HepG2 (cell line): Measurements from ENCODE around the gene TUBB4B. TPM values are rescaled to one million over a fixed set of nuclear protein-coding genes. Genes with fewer than 3 reads are reported as not detected.

ENCODE experiments used
- CHD2 ChIP-seq: IDR thresholded peaks from 2 replicates; pipeline ENCODE4 v1.6.1; 2011; ENCODE audit warnings: low read depth, low read length, improper control_type of control experiment
- CTCF ChIP-seq: sonication (generic); formaldehyde crosslinking; IDR thresholded peaks from 2 replicates; pipeline ENCODE4 v1.5.0; 2020; ENCODE audit warnings: mild to moderate bottlenecking, missing genetic modification reagents, moderate library complexity
- GFI1 ChIP-seq: sonication (generic); formaldehyde crosslinking; IDR thresholded peaks from 2 replicates; pipeline ENCODE4 v1.5.0; 2020; ENCODE audit warnings: missing genetic modification reagents, mild to moderate bottlenecking, borderline replicate concordance
- GLI4 ChIP-seq: sonication (generic); formaldehyde crosslinking; IDR thresholded peaks from 2 replicates; pipeline ENCODE4 v1.5.1; 2020; ENCODE audit warnings: missing genetic modification reagents, mild to moderate bottlenecking, moderate library complexity, borderline replicate concordance
- JDP2 ChIP-seq: sonication (generic); formaldehyde crosslinking; IDR thresholded peaks from 2 replicates; pipeline ENCODE4 v1.8.1; 2022; ENCODE audit warnings: missing genetic modification reagents, borderline replicate concordance
- JUNB ChIP-seq: sonication (generic); formaldehyde crosslinking; IDR thresholded peaks from 2 replicates; pipeline ENCODE4 v1.8.0; 2022; ENCODE audit warnings: missing genetic modification reagents, mild to moderate bottlenecking, borderline replicate concordance
- NBN ChIP-seq: fragments of 450-650 bp; conservative IDR thresholded peaks from 2 replicates; pipeline ENCODE4 v1.6.1; 2017
- NCOA1 ChIP-seq: sonication (generic); formaldehyde crosslinking; IDR thresholded peaks from 2 replicates; pipeline ENCODE4 v1.9.0; 2021; ENCODE audit warnings: missing genetic modification reagents
- NFIB ChIP-seq: sonication (generic); formaldehyde crosslinking; IDR thresholded peaks from 2 replicates; pipeline ENCODE4 v1.9.0; 2021; ENCODE audit warnings: missing genetic modification reagents, mild to moderate bottlenecking, borderline replicate concordance
- THYN1 ChIP-seq: sonication (generic); formaldehyde crosslinking; IDR thresholded peaks from 2 replicates; pipeline ENCODE4 v1.8.1; 2023; ENCODE audit warnings: low read depth, mild to moderate bottlenecking, moderate library complexity, missing genetic modification reagents, borderline replicate concordance
- UBTF ChIP-seq: sonication (generic); formaldehyde crosslinking; IDR thresholded peaks from 2 replicates; pipeline ENCODE4 v1.4.0; 2020; ENCODE audit warnings: mild to moderate bottlenecking, missing genetic modification reagents
- ZBTB4 ChIP-seq: sonication (generic); formaldehyde crosslinking; IDR thresholded peaks from 2 replicates; pipeline ENCODE4 v1.4.0; 2020; ENCODE audit warnings: missing genetic modification reagents, mild to moderate bottlenecking, borderline replicate concordance
- ZKSCAN1 ChIP-seq: fragments of 150-350 bp; IDR thresholded peaks from 2 replicates; pipeline ENCODE4 v1.6.1; 2014; ENCODE audit warnings: low read length
- ZMAT3 ChIP-seq: sonication (generic); formaldehyde crosslinking; conservative IDR thresholded peaks from 2 replicates; pipeline ENCODE4 v1.7.0; 2021; ENCODE audit warnings: missing genetic modification reagents
- ZSCAN30 ChIP-seq: sonication (generic); formaldehyde crosslinking; IDR thresholded peaks from 2 replicates; pipeline ENCODE4 v1.5.0; 2020; ENCODE audit warnings: mild to moderate bottlenecking, missing genetic modification reagents
- polyA plus RNA-seq, 8 experiments: library from polyadenylated mRNA; depleted of rRNA in 3 of 8; stranded (reverse) in 7 of 8; unstranded in 1 of 8; fragments of >200 nt; fragmentation: Illumina TruSeq in 4 of 8; extraction: Trizol in 4 of 8; gene quantifications; 2 replicates each; pipeline versions ENCODE4 v1.2.1 to v1.2.3, GENCODE V29; 2011 to 2016; ENCODE audit warnings: low read depth in 4 of 8, missing spikeins in 1 of 8, mixed read lengths in 1 of 8; ENCODE audit not compliant: insufficient read depth in 1 of 8
- total RNA-seq, 5 experiments: library from RNA; depleted of rRNA; stranded (reverse); fragments of >200 nt; fragmentation: Illumina TruSeq; extraction: Trizol; gene quantifications; 2 replicates each; pipeline ENCODE4 v1.2.3, GENCODE V29; 2016; ENCODE audit warnings: low read depth in 1 of 5
- TF ChIP-seq, protein P1 (sequence below): sonication (generic); formaldehyde crosslinking; IDR thresholded peaks from 2 replicates; pipeline ENCODE4 v1.5.1; 2020; ENCODE audit warnings: mild to moderate bottlenecking, missing genetic modification reagents, moderate library complexity
- TF ChIP-seq, protein P2 (sequence below): sonication (generic); formaldehyde crosslinking; IDR thresholded peaks from 2 replicates; pipeline ENCODE4 v1.5.0; 2020; ENCODE audit warnings: missing genetic modification reagents, mild to moderate bottlenecking, borderline replicate concordance

Gene TUBB4B
- total and polyA plus RNA-seq, 2 of the 13 experiments (the other 11 are each of a cell fraction or from before 2014, with no cell fraction given), result 182 to 412 TPM

- TF ChIP-seq ZBTB4 (CRISPR knock-in tag) (peak; percentile 88; the same call in 1 of the 2 replicates), GLI4 (CRISPR knock-in tag) (no peak), GFI1 (CRISPR knock-in tag) (peak; percentile 74; the same call in 1 of the 2 replicates), ZSCAN30 (CRISPR knock-in tag) (no peak), THYN1 (CRISPR knock-in tag) (0 out of 2 replicates have a peak, but pooled peaks have one; percentile 43), NCOA1 (CRISPR knock-in tag) (no peak), JUNB (CRISPR knock-in tag) (no peak), JDP2 (CRISPR knock-in tag) (no peak), ZMAT3 (CRISPR knock-in tag) (peak; percentile 95), NFIB (no peak), CHD2 (no peak), CTCF (no peak), NBN (no peak), UBTF (peak; percentile 92), ZKSCAN1 (no peak)
- TF ChIP-seq, protein P1, sequence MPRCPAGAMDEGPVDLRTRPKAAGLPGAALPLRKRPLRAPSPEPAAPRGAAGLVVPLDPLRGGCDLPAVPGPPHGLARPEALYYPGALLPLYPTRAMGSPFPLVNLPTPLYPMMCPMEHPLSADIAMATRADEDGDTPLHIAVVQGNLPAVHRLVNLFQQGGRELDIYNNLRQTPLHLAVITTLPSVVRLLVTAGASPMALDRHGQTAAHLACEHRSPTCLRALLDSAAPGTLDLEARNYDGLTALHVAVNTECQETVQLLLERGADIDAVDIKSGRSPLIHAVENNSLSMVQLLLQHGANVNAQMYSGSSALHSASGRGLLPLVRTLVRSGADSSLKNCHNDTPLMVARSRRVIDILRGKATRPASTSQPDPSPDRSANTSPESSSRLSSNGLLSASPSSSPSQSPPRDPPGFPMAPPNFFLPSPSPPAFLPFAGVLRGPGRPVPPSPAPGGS (CRISPR knock-in tag), result peak; percentile 87
- TF ChIP-seq, protein P2, sequence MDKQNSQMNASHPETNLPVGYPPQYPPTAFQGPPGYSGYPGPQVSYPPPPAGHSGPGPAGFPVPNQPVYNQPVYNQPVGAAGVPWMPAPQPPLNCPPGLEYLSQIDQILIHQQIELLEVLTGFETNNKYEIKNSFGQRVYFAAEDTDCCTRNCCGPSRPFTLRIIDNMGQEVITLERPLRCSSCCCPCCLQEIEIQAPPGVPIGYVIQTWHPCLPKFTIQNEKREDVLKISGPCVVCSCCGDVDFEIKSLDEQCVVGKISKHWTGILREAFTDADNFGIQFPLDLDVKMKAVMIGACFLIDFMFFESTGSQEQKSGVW (CRISPR knock-in tag), result no peak
Measured at GRCh38 chr9:137200311-137201204, 40.5 kb upstream of the TUBB4B start, which contains the start of gene TPRN (continued).
